Spleen (tissue), 7 donors: ENCODE results near the gene ACYP1.

Experiments used
- POLR2AphosphoS5 ChIP-seq, 3 donors: sonication (generic); formaldehyde crosslinking; IDR thresholded peaks; one replicate each; pipeline ENCODE4 v1.5.1; 2017; ENCODE audit warnings: antibody characterized with exemption in 3 of 3
- TF ChIP-seq, protein P1 (sequence below), 11 experiments: fragments of 200-600 bp in 7 of 11; fragments of 450-650 bp in 4 of 11; sonication (generic) in 4 of 11; IDR thresholded peaks in 8 of 11; conservative IDR thresholded peaks in 3 of 11; 1 replicate in 7 of 11; 2 replicates in 4 of 11; pipeline versions ENCODE4 v1.4.0 to v1.8.0; 2016 to 2021; ENCODE audit warnings: antibody characterized with exemption in 11 of 11, inconsistent platforms in 4 of 11, mild to moderate bottlenecking in 1 of 11
- donor health status: DM: no; HTN: no; CAD: no; lungs with moderate emphysema.
- donor health status: DM: no; HTN: no; CAD: no.
- donor health status: DM: no; HTN: no; CAD: no.

DNA sequence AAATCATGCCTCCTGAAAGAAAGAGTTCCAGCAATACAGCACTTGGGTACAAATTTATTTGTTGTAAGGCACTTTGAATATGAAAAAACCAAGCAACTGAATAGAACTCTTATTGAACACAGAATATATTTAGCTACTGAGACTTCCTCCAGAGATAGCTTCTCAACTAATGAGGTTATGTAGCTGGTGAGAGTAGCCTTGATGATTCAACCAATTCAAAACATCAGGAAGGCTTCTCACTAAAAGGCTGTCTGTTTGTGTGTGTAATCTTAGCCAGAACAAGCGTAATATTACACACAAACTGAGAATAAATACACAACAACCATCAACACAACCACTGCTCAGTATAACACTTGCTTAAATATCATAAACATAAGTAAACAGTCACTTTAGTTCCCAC, 40.7 kb downstream of the ACYP1 start:
- TF ChIP-seq, protein P1, sequence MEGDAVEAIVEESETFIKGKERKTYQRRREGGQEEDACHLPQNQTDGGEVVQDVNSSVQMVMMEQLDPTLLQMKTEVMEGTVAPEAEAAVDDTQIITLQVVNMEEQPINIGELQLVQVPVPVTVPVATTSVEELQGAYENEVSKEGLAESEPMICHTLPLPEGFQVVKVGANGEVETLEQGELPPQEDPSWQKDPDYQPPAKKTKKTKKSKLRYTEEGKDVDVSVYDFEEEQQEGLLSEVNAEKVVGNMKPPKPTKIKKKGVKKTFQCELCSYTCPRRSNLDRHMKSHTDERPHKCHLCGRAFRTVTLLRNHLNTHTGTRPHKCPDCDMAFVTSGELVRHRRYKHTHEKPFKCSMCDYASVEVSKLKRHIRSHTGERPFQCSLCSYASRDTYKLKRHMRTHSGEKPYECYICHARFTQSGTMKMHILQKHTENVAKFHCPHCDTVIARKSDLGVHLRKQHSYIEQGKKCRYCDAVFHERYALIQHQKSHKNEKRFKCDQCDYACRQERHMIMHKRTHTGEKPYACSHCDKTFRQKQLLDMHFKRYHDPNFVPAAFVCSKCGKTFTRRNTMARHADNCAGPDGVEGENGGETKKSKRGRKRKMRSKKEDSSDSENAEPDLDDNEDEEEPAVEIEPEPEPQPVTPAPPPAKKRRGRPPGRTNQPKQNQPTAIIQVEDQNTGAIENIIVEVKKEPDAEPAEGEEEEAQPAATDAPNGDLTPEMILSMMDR (IDR thresholded peaks at IDR 0.05 in 8 of 11, conservative IDR thresholded peaks at IDR 0.05 in 3 of 11) = no peak
- TF ChIP-seq POLR2AphosphoS5 (IDR thresholded peaks at IDR 0.05) = no peak
